ENCODE measurements around the gene MOB4.
A peak's percentile ranks its signal among the peaks of the same experiment; 100 is the strongest.

The MOB4 gene

DNA sequence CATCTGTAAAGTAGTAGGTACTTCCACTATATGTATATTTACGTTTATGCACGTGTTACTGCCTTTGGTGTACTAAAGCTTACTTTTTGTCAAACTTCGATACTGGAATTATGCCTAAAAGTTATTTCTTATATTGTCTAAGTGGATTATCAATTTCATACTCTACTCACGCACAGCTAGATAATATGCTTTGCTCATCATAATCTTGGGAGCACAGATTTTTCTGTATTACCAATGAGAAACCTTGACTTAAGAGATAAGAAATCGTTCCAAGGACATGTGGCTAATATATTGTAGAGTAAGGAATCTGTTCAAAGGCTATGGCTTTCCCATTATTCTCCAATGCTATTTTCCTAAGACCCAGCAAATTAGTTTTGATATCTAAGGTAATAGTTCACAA is 9.2 kb upstream of the MOB4 start:
- no peak for DNase-seq (ENCODE audit: insufficient read length, low spot score)
- TF ChIP-seq TAF1 (IDR thresholded peaks at IDR 0.05; ENCODE audit: low read depth, low read length) (no peak), POLR2A (IDR thresholded peaks at IDR 0.05; ENCODE audit: low read depth, low read length) (no peak), PAX5 (IDR thresholded peaks at IDR 0.05; ENCODE audit: insufficient read depth, low read length, severe bottlenecking) (no peak), POLR2AphosphoS5 (IDR thresholded peaks at IDR 0.05; ENCODE audit: low read depth, low read length) (no peak), SPI1 (IDR thresholded peaks at IDR 0.05; ENCODE audit: low read depth, low read length) (no peak), POU2F2 (IDR thresholded peaks at IDR 0.05; ENCODE audit: low read depth, low read length) (no peak)
- no peak for FAIRE-seq

DNA sequence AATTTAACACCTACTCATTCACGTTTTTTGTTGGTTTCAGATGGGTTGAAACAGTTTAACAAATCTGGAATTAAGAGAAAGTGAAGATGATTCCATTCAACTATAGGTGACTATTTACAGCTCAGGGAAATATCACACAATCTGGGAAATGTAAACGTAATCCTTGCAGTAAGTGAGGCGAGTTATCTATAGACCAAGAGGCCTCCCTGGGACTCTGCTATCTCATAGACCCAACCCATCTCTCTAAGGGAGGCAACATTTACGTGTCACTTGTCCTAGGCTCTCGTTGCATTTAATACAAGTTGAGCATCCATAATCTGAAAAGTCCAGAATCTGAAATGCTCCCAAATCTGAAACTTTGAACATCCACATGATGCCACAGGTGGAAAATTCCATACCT is 2.0 kb upstream of the MOB4 start:
- TF ChIP-seq TAF1 (IDR thresholded peaks at IDR 0.05; ENCODE audit: low read depth, low read length) (no peak), SPI1 (IDR thresholded peaks at IDR 0.05; ENCODE audit: low read depth, low read length) (no peak), POLR2A (IDR thresholded peaks at IDR 0.05; ENCODE audit: low read depth, low read length) (no peak), POU2F2 (IDR thresholded peaks at IDR 0.05; ENCODE audit: low read depth, low read length) (no peak), PAX5 (IDR thresholded peaks at IDR 0.05; ENCODE audit: insufficient read depth, low read length, severe bottlenecking) (no peak), POLR2AphosphoS5 (IDR thresholded peaks at IDR 0.05; ENCODE audit: low read depth, low read length) (no peak)
- DNase-seq (ENCODE audit: insufficient read length, low spot score) = no peak
- FAIRE-seq = no peak

DNA sequence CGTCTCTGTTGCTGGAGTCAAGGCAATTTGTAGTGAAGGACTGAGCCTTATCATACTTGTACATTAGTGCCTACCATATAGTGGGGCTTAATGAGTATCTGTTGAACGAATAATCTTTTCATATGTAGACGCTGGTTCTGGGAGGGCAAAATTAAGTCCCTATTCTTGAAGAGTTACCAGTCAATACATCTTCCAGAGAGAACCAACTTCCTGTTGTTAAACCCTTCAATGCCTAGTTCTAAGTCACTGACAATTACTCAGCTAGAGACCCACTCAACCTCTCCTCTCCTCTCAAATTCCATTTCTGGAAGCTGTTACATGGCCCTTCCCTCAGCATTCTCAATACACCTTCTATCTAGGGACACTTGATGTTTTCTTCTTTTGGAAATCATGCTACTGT is 1.1 kb upstream of the MOB4 start:
- FAIRE-seq = peak; percentile 66
- TF ChIP-seq PAX5 (IDR thresholded peaks at IDR 0.05; ENCODE audit: insufficient read depth, low read length, severe bottlenecking) = no peak
- no peak for TF ChIP-seq POU2F2 (IDR thresholded peaks at IDR 0.05; ENCODE audit: low read depth, low read length)
- TF ChIP-seq SPI1 (IDR thresholded peaks at IDR 0.05; ENCODE audit: low read depth, low read length) = no peak
- TF ChIP-seq TAF1 (IDR thresholded peaks at IDR 0.05; ENCODE audit: low read depth, low read length) = no peak
- TF ChIP-seq POLR2AphosphoS5 (IDR thresholded peaks at IDR 0.05; ENCODE audit: low read depth, low read length) = no peak
- no peak for TF ChIP-seq POLR2A (IDR thresholded peaks at IDR 0.05; ENCODE audit: low read depth, low read length)
- DNase-seq (ENCODE audit: insufficient read length, low spot score) = no peak

DNA sequence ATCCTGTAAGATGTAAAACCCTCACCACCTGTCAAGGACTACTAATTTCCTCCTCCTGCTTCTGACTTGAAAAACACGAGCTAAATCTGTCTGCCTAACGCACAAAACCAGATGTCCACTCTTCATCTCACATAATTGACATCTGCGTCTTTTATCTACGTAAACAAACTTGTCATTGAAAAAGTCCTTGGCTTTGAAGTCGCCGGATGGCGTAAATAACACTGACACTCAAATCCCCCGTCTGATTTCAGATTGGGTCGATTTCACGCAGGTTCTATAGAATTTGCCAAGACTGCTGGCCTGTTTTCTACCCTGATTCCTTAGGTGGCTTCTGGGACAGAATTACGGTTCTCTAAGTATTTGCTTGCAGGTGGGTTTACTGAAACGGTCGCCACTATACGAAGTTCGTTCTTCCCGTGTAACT is 539 bp upstream of the MOB4 start:
- FAIRE-seq = peak; percentile 71
- DNase-seq (ENCODE audit: insufficient read length, low spot score) = no peak
- no peak for TF ChIP-seq POLR2A (IDR thresholded peaks at IDR 0.05; ENCODE audit: low read depth, low read length)
- TF ChIP-seq POU2F2 (IDR thresholded peaks at IDR 0.05; ENCODE audit: low read depth, low read length) = no peak
- no peak for TF ChIP-seq SPI1 (IDR thresholded peaks at IDR 0.05; ENCODE audit: low read depth, low read length)
- TF ChIP-seq PAX5 (IDR thresholded peaks at IDR 0.05; ENCODE audit: insufficient read depth, low read length, severe bottlenecking) = no peak
- TF ChIP-seq TAF1 (IDR thresholded peaks at IDR 0.05; ENCODE audit: low read depth, low read length) = no peak
- TF ChIP-seq POLR2AphosphoS5 (IDR thresholded peaks at IDR 0.05; ENCODE audit: low read depth, low read length) = no peak

DNA sequence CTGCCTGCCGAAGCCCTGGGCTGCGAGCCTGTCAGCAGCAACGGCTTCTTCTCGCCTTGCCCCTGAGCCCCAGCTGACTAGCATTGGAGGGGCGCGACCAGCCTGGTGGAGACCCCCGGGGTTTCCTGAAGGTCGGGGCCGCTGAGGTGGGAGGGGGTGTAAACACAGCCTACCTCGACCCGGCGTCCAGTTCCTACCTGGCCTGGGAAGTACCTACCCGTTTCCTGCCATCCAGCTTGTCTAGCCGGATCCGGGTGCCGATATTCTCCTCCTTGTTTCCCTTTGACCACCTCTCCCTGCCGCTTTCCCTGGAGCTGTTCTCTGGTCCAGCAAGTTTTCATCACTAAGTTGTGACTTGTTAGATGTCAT is 511 bp downstream of the MOB4 start:
- peak; percentile 47 for FAIRE-seq
- peak; percentile 14 for DNase-seq (ENCODE audit: insufficient read length, low spot score)

DNA sequence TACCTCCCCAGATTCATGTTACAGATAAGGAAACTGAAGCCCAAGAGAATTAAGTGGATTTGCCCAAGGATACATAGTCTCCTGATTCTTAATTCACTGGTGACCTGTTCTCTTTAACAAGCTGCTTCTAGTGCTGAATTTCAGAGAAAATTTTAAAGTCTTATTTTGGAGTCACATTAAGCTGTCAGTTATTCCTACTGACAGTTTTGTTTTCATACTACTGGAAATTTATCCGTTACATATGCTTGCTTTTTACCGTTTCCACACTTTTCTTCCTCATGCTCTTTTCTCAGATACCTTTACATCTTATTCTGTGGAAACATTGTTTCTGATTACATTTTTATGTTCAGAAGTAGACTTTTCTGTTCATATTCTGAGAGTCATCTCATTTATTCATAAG is 1.3 kb downstream of the MOB4 start:
- FAIRE-seq (no peak), DNase-seq (ENCODE audit: insufficient read length, low spot score) (no peak)
- TF ChIP-seq PAX5 (IDR thresholded peaks at IDR 0.05; ENCODE audit: insufficient read depth, low read length, severe bottlenecking) (no peak), POLR2A (IDR thresholded peaks at IDR 0.05; ENCODE audit: low read depth, low read length) (no peak), SPI1 (IDR thresholded peaks at IDR 0.05; ENCODE audit: low read depth, low read length) (no peak), POU2F2 (IDR thresholded peaks at IDR 0.05; ENCODE audit: low read depth, low read length) (no peak), POLR2AphosphoS5 (IDR thresholded peaks at IDR 0.05; ENCODE audit: low read depth, low read length) (no peak), TAF1 (IDR thresholded peaks at IDR 0.05; ENCODE audit: low read depth, low read length) (no peak)

More for the DNA sequence above, 511 bp downstream of the MOB4 start:
- TF ChIP-seq POU2F2 (IDR thresholded peaks at IDR 0.05; ENCODE audit: low read depth, low read length) (no peak), PAX5 (IDR thresholded peaks at IDR 0.05; ENCODE audit: insufficient read depth, low read length, severe bottlenecking) (no peak)

DNA sequence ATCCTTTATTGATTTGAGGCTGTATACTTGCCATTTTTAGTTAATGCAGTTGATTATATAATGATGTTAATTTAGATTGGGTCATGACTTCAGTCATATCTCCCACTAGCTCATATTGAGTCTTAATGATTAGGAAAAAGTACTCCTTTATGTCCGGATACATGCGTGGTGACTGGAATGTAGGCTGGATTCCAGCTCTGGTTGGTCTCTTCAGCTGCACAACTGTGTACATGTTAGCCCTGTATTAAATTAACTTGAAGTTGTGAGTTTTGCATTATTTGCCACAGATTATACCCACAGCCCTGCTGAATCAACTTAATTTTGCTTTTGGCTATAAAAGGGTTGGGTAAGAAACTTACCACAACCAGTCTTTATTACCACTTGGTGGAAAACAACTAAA is 22.5 kb downstream of the MOB4 start:
- TF ChIP-seq POLR2AphosphoS5 (IDR thresholded peaks at IDR 0.05; ENCODE audit: low read depth, low read length) (no peak), POU2F2 (IDR thresholded peaks at IDR 0.05; ENCODE audit: low read depth, low read length) (no peak), PAX5 (IDR thresholded peaks at IDR 0.05; ENCODE audit: insufficient read depth, low read length, severe bottlenecking) (no peak), SPI1 (IDR thresholded peaks at IDR 0.05; ENCODE audit: low read depth, low read length) (no peak)
- FAIRE-seq = no peak
- no peak for DNase-seq (ENCODE audit: insufficient read length, low spot score)

DNA sequence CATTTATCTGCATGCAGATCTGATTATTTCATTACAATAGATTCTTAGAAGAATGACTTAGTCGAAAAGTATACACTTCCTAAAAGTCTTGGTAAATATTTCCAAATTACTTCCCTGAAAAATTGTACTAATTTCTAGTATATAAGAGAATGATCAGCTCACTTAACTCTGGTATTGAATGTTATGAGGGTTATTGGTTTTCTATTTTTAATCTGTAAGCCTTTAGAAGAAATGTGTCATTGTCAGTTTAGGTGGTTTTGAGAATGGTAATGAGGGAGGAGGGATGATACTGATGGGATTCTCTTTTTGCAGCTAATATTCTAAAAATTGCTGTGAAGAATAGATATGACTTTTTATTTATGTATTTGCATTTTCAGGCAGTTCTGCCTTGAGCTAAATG is 23.9 kb downstream of the MOB4 start:
- DNase-seq (ENCODE audit: insufficient read length, low spot score) = no peak
- TF ChIP-seq POU2F2 (IDR thresholded peaks at IDR 0.05; ENCODE audit: low read depth, low read length) (no peak), TAF1 (IDR thresholded peaks at IDR 0.05; ENCODE audit: low read depth, low read length) (no peak)
- FAIRE-seq = no peak

DNA sequence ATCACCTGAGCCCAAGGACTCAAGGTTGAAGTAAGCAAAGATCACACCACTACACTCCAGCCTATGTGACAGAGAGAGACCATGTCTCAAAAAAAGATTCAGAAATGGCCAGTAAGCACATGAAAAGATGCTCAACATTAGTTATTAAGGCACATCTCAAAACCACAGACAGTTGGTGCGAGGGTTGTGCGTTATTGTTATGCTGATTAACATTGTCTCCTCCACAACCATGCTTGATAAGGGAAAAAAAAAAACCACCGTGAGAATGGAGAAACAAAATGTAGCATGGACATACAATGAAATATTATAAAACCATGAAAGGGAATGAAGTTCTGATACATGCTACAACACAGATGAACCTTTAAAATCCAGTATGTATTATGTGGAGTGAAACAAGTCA is 27.3 kb downstream of the MOB4 start:
- FAIRE-seq (no peak), DNase-seq (ENCODE audit: insufficient read length, low spot score) (no peak)
- TF ChIP-seq POU2F2 (IDR thresholded peaks at IDR 0.05; ENCODE audit: low read depth, low read length) (no peak), POLR2A (IDR thresholded peaks at IDR 0.05; ENCODE audit: low read depth, low read length) (no peak), SPI1 (IDR thresholded peaks at IDR 0.05; ENCODE audit: low read depth, low read length) (no peak), PAX5 (IDR thresholded peaks at IDR 0.05; ENCODE audit: insufficient read depth, low read length, severe bottlenecking) (no peak), TAF1 (IDR thresholded peaks at IDR 0.05; ENCODE audit: low read depth, low read length) (no peak), POLR2AphosphoS5 (IDR thresholded peaks at IDR 0.05; ENCODE audit: low read depth, low read length) (no peak)

DNA sequence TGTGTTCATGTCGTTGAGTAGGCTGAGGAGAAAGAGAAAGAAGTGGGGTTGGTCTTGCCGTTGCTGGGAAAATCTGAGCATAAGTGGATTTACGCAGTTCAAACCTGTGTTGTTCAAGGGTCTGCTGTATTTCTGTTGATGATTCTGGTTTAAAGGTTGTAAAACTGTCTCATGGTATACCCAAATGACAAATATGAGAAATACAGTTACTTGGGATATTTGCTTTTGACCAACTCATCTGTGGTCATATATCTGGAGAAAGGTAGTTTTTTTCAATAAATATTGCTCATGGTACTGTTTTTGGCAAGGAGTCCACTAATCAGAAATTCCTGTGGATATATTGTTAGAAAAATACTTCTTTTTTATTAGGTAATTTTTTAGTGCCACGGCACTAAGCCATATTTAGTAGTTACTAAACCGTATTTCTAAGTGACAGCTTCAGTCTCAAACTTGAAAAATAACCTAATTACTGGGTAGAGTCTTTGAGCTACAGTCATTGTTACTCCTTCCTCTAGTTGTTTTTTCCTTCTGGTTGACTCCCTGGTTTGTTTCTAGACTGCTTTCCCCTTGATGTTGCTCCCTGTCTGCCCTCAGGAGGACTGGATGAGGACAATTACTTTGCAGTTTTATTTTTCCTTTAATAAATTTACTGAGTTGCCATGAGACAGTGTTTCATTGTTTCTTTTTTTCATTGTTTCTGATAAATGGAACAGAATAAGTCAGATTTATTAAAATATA is 31.5 kb downstream of the MOB4 start:
- DNase-seq (ENCODE audit: insufficient read length, low spot score) (no peak), FAIRE-seq (no peak)
- TF ChIP-seq PAX5 (IDR thresholded peaks at IDR 0.05; ENCODE audit: insufficient read depth, low read length, severe bottlenecking) = no peak
- TF ChIP-seq POLR2A (IDR thresholded peaks at IDR 0.05; ENCODE audit: low read depth, low read length) = no peak
- no peak for TF ChIP-seq POLR2AphosphoS5 (IDR thresholded peaks at IDR 0.05; ENCODE audit: low read depth, low read length)
- TF ChIP-seq SPI1 (IDR thresholded peaks at IDR 0.05; ENCODE audit: low read depth, low read length) = no peak
- no peak for TF ChIP-seq TAF1 (IDR thresholded peaks at IDR 0.05; ENCODE audit: low read depth, low read length)
- TF ChIP-seq POU2F2 (IDR thresholded peaks at IDR 0.05; ENCODE audit: low read depth, low read length) = no peak
